ENCODE results near the gene CERK. TPM values are rescaled to one million over a fixed set of nuclear protein-coding genes. Genes with fewer than 3 reads are reported as not detected.

The CERK gene
- total RNA-seq, 1 donor from 2014 or later: 29.5 TPM

DNA sequence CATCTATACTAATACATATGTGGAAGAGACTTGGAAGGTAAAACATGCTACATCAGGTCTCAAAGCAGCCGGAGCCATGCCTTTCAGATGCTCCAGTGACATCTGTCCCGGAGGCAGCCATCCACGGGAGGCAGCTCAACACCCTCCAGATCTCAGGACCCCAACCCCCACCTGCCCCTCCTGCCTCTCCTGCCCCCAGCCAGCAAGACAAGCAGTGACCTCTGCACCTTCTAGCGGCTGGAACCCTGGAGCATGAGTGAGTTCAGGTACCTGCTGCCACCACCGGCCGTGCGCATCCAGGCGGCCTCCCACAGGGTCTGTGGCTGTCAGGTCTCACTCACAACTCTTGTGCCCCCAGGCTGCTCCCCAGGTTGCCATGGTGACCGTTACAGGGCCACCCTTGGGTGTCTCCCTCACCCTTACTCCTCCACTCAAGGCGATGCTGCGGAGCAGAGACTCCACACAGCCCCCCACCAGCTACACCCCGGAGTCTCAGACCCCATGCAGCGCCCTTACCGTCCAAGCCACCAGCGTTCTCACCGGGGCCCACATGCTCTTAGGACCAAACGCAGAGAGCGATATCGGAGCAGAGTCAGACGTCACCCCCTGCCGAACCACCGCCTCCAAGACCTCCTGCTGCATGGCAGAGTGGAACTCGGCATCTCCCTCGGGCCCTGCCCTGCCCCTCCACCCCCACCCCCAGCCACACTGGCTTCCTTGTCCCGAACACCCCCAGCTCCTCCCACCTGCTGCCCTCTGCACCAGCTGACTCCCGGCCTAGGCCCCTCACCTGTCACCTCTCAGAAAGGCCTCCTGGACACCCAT, 34.7 kb downstream of the CERK start:
- Histone ChIP-seq H3K36me3 (ENCODE audit: control insufficient read depth, insufficient read depth, low read length) (peaks cover 17% of the 10 kb centered on the region), H3K4me3 (ENCODE audit: low read depth, low read length) (no peak overlapping the region), H3K27me3 (ENCODE audit: control insufficient read depth, insufficient read depth, low read length) (no peaks in the 10 kb centered on the region)
- no peak for FAIRE-seq
- TF ChIP-seq, protein P1, sequence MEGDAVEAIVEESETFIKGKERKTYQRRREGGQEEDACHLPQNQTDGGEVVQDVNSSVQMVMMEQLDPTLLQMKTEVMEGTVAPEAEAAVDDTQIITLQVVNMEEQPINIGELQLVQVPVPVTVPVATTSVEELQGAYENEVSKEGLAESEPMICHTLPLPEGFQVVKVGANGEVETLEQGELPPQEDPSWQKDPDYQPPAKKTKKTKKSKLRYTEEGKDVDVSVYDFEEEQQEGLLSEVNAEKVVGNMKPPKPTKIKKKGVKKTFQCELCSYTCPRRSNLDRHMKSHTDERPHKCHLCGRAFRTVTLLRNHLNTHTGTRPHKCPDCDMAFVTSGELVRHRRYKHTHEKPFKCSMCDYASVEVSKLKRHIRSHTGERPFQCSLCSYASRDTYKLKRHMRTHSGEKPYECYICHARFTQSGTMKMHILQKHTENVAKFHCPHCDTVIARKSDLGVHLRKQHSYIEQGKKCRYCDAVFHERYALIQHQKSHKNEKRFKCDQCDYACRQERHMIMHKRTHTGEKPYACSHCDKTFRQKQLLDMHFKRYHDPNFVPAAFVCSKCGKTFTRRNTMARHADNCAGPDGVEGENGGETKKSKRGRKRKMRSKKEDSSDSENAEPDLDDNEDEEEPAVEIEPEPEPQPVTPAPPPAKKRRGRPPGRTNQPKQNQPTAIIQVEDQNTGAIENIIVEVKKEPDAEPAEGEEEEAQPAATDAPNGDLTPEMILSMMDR (IDR thresholded peaks at IDR 0.05; ENCODE audit: insufficient read depth, low read length, severe bottlenecking): no peak
- DNase-seq (ENCODE audit: low read depth): no peak

DNA sequence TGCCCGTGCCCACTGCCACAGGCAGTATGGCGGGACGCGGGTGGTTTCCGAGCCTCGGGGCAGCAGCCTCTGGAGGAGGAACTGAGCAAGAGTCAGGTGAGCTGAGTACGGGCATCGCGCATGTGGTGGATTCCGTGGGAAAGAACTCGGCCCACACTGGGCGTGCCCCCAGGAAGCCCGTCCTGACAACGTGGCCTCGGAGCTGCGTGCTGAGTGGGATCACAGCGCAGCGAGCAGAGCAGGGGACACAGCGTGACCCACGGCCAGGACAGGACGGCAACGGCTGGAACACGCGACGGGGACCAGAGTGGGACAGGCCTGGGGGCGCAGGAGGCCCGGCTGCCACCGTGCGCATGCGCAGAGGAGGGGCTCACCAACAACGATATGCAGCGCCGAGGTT, 36.8 kb downstream of the CERK start:
- no peak for FAIRE-seq
- Histone ChIP-seq H3K36me3 (ENCODE audit: control insufficient read depth, insufficient read depth, low read length) (peaks cover 14% of the 10 kb centered on the region), H3K4me3 (ENCODE audit: low read depth, low read length) (no peak overlapping the region), H3K27me3 (ENCODE audit: control insufficient read depth, insufficient read depth, low read length) (no peaks in the 10 kb centered on the region)
- no peak for DNase-seq (ENCODE audit: low read depth)
- TF ChIP-seq, protein P1 (IDR thresholded peaks at IDR 0.05; ENCODE audit: insufficient read depth, low read length, severe bottlenecking): no peak

DNA sequence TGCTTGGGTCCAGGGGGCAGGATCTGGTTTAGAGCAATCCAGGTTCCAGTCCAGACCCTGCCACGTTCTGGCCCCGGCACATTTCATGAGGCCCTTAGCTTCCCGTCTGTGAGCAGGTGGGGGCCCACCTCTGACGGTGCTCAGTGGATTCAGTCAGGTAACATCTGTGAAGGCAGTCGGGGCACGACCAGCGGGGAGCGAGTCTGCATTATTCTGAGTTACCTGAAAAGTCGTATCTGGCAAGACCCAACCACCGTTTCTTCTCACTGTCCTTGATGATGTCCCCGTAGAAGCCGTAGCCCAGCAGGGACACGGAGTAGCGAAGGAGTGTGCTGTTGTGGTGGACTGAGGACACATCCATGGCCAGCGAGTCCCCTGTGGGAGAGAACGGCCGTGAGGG, 39.0 kb downstream of the CERK start:
- H3K36me3 ChIP-seq (ENCODE audit: control insufficient read depth, insufficient read depth, low read length): peaks cover 22% of the 10 kb centered on the region
- no peaks in the 10 kb centered on the region for H3K27me3 ChIP-seq (ENCODE audit: control insufficient read depth, insufficient read depth, low read length)
- DNase-seq (ENCODE audit: low read depth) (no peak), FAIRE-seq (no peak)
- H3K4me3 ChIP-seq (ENCODE audit: low read depth, low read length): no peak overlapping the region
- TF ChIP-seq, protein P1 (IDR thresholded peaks at IDR 0.05; ENCODE audit: insufficient read depth, low read length, severe bottlenecking): no peak

DNA sequence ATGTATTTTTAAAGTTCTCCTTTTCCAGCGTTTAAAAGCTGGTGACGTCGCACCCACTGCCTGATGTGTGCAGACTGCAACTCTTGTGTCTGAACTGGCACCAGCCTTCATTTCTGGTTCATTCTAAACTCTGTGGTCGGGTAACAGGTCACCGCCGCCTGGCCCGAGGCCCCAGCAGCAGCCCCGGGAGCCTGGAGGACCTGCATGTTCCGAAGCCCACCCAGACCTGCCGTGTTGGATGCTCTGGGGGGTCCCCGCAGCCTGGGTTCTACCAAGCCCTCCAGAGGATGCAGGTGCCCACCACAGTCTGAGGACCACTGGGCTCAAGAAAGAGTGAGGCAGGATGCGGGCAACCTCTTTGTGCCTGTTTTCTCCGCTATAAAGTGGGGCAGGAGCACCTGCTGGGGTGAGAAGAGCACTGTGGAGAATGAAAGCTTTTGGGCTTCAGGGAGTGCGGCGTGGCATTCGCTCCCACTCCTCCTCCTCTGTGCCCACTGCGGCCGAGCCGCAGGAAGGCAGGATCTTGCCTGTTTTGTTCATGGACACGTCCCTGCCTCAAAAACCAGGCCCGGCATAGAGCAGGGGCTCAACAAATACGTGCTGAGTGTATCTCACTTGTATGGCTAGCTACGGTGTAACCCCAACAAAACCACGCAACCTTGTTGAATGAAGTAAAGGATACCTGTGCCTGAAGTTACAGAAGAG, 40.1 kb downstream of the CERK start:
- Histone ChIP-seq H3K27me3 (ENCODE audit: control insufficient read depth, insufficient read depth, low read length) (no peaks in the 10 kb centered on the region), H3K4me3 (ENCODE audit: low read depth, low read length) (no peak overlapping the region), H3K36me3 (ENCODE audit: control insufficient read depth, insufficient read depth, low read length) (peaks cover 22% of the 10 kb centered on the region)
- DNase-seq (ENCODE audit: low read depth) (no peak), FAIRE-seq (no peak)
- TF ChIP-seq, protein P1 (IDR thresholded peaks at IDR 0.05; ENCODE audit: insufficient read depth, low read length, severe bottlenecking): no peak

DNA sequence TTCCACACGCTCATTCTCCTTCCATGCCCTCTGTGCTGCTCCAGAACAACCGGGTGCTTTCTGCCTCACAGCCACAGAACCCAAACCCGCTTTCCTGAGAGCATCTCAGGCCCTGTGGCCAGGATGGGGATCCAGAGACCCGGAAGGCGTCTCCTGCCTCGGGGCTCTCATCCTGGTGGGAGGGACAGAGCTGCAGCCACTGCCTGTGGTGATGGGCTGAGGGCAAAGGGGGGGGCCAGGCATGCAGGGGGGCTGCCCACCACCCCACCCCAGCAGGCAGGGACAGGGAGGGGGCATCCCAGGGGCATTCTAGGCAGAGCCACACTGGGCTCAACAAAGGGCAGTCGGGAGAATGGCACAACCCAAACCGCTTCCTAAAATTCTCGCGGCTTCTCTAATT, 41.4 kb downstream of the CERK start:
- FAIRE-seq (no peak), DNase-seq (ENCODE audit: low read depth) (no peak)
- H3K36me3 ChIP-seq (ENCODE audit: control insufficient read depth, insufficient read depth, low read length): peaks cover 24% of the 10 kb centered on the region
- H3K4me3 ChIP-seq (ENCODE audit: low read depth, low read length): no peak overlapping the region
- H3K27me3 ChIP-seq (ENCODE audit: control insufficient read depth, insufficient read depth, low read length): no peaks in the 10 kb centered on the region
- TF ChIP-seq, protein P1 (IDR thresholded peaks at IDR 0.05; ENCODE audit: insufficient read depth, low read length, severe bottlenecking): no peak
